DMS79 (cell line): ENCODE measurements around the gene CPHXL2.
A peak's percentile ranks its signal among the peaks of the same experiment; 100 is the strongest.

Source experiments
- DNase-seq: peaks from one replicate; lab custom pipeline; 2025; lab: John Stamatoyannopoulos, UW

Gene CPHXL2

GRCh38 chr16:75640598-75640997, 36.2 kb downstream of the CPHXL2 start:
- DNase-seq, result no peak

DNA sequence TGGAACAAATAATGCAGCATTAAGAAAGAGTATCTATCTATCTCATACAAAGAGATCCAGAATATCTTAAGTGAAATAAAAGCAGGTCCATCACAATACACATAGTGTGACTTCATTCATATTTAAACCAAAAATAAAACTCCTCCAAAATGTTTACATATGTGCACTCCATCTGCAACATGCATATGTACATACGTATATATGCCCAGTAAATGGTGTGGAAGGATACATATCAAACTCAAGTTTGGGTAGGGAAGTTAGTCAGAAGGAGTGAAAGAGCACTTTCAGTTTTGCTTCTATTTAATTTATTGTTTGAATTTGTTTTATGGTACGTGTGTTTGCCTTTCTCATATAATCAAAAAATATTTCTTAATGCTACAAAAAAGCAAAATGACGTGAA, 41.8 kb downstream of the CPHXL2 start:
- no peak for DNase-seq

DNA sequence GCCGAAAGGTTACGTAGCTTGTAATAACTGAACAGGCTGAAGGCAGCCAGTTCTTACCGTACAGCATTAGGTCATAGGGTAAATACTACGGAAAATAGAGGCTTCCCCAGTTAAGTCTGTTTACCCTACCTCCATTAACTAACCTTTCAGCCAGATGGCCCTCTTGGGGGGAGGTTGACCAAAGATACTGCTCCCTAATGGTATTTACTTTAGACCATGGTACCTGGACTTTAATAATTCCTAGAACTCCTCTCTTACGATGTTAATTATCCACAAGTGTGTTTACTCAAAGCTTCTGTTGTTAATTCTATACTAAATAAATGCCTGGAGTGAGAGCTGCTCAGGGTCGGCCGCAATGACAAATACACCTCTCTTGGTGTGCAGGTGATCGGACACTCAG, 44.0 kb downstream of the CPHXL2 start:
- DNase-seq, result no peak

DNA sequence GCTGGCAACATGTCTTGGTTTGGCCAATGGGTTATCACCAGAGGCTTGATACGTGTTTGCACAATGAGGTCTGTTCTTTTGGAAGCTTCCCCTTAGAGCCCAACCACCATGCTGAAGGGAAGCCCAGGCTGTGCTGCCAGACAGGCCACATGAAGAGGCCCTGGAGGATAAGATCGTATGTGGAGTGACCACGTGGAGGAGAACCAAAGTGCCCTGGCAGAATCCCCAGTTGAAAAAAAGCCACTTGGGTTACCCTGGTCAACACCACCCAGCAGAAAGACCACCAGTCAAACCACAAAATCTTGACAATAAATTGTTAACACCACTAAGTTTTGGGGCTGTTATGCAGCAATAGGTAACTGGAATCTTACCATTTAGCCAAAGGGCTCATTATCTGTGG, 46.8 kb downstream of the CPHXL2 start:
- no peak for DNase-seq

- no peak for DNase-seq
These were observed 47.7 kb downstream of the CPHXL2 start for GRCh38 chr16:75629132-75629531.

- no peak for DNase-seq
These were observed 48.5 kb downstream of the CPHXL2 start for GRCh38 chr16:75628351-75628750.

DNA sequence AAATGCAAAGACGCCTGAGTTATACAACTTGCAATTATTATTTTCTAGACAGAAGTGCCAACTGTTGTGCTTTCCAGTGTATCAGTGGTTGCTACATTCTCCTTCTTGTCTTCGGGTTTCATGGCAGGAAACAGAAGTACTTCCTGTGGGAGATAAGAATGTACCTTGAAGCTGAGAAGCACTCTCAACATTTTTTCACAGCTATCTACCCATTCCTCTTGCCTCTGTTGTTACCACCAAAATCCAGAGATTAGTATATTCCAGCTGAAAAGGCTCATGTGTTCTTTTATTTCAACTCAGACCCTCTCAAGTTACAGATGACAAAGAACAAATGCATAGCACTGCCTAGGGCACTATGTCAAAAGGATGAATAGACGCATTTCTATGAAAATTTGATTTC, 49.0 kb downstream of the CPHXL2 start:
- no peak for DNase-seq

GRCh38 chr16:75626806-75627205, 50.0 kb downstream of the CPHXL2 start:
- DNase-seq, result no peak

DNA sequence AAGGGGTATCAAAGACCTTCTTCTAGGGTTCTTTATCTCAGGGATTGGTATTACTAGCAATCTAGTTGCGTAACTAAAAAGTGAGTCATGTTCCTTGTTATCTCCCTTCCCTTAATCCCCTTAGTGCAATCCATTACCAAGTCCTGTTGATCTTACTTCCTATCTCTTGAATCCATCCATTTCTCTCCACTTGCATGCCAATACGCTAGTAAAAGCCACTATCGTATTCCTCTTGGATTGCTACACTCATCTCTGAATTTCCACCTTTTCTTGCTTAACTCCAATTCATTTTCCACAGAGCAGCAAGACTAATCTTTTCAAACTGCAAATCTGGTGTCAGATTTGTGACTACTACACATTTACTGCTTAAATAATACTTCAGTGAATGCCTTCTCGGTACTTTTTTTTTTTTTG, 51.9 kb downstream of the CPHXL2 start:
- no peak for DNase-seq

GRCh38 chr16:75622761-75623605, 53.8 kb downstream of the CPHXL2 start, which contains the start of gene ADAT1:
TSS of gene ADAT1 (minus strand) at chr16:75623281. CDS start at chr16:75620799, 2,482 bp downstream.
- peak; percentile 92 for DNase-seq

DNA sequence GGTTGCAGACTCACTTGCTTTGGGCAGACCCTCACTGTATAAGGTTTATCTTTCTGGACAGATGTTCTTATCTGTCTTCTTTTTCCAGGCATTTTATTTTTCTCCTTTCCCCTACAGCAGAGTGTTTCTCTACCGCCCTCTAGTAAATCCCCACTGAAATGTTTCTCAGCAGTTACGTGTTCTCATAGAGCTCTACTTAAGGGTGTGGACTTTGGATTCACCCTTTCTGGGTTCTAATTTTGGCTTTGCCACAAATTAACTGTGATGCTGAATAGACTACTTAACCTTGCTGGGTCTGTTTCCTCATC, 55.7 kb downstream of the CPHXL2 start:
- DNase-seq, result no peak

DNA sequence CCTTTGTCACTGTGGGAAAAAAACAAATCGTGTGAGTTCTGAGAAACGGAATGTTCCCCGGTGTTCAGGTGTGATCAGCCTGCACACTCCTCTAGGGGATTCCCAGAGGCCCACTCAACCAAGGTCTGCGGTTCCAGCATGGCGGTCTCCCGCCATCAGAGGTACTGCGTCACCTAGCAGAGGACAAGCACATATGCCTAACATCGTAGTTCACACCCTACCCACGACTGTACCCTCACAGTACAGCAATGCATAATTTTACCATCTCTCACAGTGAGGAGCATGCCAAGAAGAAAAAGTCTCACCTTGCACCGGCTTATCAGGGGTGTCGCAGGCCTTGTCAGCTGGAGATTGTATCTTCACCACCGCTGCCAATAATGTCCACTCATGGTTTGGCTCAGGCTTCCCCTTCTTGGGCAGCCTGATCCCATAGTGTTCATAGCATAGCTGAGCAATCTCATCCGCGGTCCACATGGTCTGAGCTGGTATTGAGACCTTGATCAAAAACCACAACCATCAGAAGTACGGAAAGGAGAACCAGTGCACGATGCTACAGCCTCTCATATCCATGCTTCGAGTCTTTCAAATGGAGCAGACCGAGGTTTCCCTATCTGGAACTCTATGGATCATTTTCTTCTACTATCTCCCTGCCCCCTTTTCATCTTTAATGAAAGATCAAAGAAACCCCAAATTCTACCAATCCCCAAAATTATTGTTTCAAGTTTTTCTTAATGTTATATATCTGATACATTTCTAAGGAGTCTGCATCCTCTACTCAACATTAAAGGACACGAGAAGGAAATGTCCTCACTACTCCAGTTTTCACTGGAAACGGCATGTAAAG, 56.3 kb downstream of the CPHXL2 start:
- DNase-seq, result no peak

GRCh38 chr16:75618780-75619179, 58.0 kb downstream of the CPHXL2 start:
- no peak for DNase-seq

DNA sequence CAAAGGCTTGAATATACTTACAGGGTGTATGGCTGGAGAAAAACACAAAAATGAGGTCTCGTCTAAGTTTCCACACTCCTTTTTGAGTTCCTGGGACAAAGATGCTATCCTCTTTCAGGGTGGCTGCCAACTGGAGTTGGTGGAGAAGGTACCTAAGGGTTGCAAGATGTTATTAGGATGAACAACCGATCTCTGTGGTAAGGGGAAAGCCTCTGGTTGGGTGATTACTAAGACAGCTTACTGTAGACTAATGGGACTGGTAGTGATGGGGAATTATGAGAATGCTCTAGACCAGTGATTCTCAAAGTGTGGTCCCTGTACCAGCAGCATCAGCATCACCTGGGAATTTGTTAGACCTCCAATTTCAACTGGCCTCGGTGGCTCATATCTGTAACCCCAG, 59.7 kb downstream of the CPHXL2 start:
- no peak for DNase-seq

GRCh38 chr16:75616521-75617010, 60.2 kb downstream of the CPHXL2 start:
- no peak for DNase-seq

- DNase-seq, result no peak
These were observed 61.2 kb downstream of the CPHXL2 start for GRCh38 chr16:75615619-75616018.

DNA sequence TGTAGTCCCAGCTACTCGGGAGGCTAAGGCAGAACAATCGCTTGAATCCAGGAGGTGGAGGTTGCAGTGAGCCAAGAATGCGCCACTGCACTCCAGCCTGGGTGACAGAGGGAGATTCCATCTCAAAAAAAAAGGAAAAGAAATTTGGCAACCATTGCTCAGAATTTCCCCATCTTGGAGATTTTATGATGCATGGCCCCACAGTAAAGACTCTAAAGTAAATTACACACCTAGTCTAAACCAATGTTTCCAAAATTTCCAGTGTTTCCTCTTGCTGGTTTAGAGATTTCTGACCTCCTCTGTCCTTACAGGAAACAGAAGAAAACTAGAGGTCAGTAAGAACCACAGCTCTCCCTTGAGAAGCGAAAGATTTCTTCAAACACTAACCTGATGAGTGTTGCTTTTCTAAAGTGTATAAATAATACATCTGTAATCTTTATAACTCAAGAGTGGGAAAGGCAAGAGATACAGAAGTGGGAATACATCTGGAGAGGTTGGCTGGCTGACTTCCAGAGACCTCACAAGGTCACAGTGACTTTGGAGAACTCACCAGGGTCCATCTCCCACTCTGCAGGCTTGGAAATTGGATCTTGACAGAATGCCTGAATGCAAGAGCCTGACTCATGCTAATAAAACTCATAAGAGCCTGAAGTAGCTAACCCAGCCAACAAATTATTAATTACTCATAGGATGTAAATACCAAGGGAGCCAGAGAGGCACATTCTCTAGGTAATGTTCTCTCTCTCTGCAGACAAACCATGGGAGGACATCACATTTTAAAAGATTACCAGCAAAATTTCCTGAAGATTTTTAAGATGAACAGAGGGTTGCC, 62.5 kb downstream of the CPHXL2 start:
- DNase-seq, result peak; percentile 41
